Heart right ventricle (tissue), 16 donors: Measurements from ENCODE around the gene TSPAN5. TPM values are rescaled to one million over a fixed set of nuclear protein-coding genes. Genes with fewer than 3 reads are reported as not detected.
A peak's percentile ranks its signal among the peaks of the same experiment; 100 is the strongest.

Experiments used
- ATAC-seq, 8 donors: fragments of 200-7000 bp; cut with Tn5 transposase; one replicate each; pipeline ENCODE4 v1.9.1; 2020; ENCODE audit warnings: mild to moderate bottlenecking in 8 of 8, moderate library complexity in 8 of 8, moderate number of reproducible peaks in 1 of 8
- DNase-seq, 2 donors: peaks; one replicate each; pipeline ENCODE4 v3.0.0-alpha.2; 2020
- H3K27ac ChIP-seq, 10 donors: fragments of 200-600 bp; sonication (generic) in 2 of 10; one replicate each; pipeline versions ENCODE4 v1.5.0 to v1.8.0; 2020 to 2022; ENCODE audit warnings: mild to moderate bottlenecking in 3 of 10
- H3K27me3 ChIP-seq, 7 donors: fragments of 200-600 bp; one replicate each; pipeline ENCODE4 v1.8.0; 2021 to 2022; ENCODE audit warnings: mild to moderate bottlenecking in 2 of 7
- H3K36me3 ChIP-seq, 9 donors: fragments of 200-600 bp; sonication (generic) in 1 of 9; one replicate each; pipeline versions ENCODE4 v1.5.0 to v1.8.0; 2020 to 2022; ENCODE audit warnings: mild to moderate bottlenecking in 2 of 9
- H3K4me1 ChIP-seq, 9 donors: fragments of 200-600 bp; sonication (generic) in 1 of 9; one replicate each; pipeline versions ENCODE4 v1.5.0 to v1.8.0; 2020 to 2022; ENCODE audit warnings: mild to moderate bottlenecking in 4 of 9
- H3K4me3 ChIP-seq, 10 donors: fragments of 200-600 bp; sonication (generic) in 2 of 10; one replicate each; pipeline versions ENCODE4 v1.5.0 to v1.8.0; 2020 to 2022; ENCODE audit warnings: mild to moderate bottlenecking in 7 of 10, moderate library complexity in 2 of 10
- H3K9me3 ChIP-seq, 11 donors: fragments of 200-600 bp in 10 of 11; sonication (generic) in 2 of 11; one replicate each; pipeline versions ENCODE4 v1.5.0 to v1.8.0; 2013 to 2022; ENCODE audit warnings: mild to moderate bottlenecking in 2 of 11, control low read depth in 1 of 11, moderate library complexity in 1 of 11
- WGBS, 2 donors: extraction: QIAGEN DNeasy Blood & Tissue Kit; methylation state at CpG; one replicate each; pipeline ENCODE4 v1.1.7; 2013; ENCODE audit warnings: inconsistent platforms in 1 of 2; 5-methylcytosine and 5-hydroxymethylcytosine counted together
- intact Hi-C, 10 donors: fragments of 100-400 bp; cut with DNase I; formaldehyde crosslinking; loops; one replicate each; pipeline versions ENCODE4 v1.11.1 to v1.14.2; 2022
- polyA plus RNA-seq, 2 donors: library from polyadenylated mRNA; stranded (reverse); fragments of 200-250 nt; gene quantifications; one replicate each; pipeline ENCODE4 v1.2.3, GENCODE V29; 2013
- total RNA-seq, 10 donors: library from RNA; stranded (reverse); fragmentation: NEBNext Ultra II Directional in 3 of 10; extraction: Animal tissue kit (Norgen Biotek cat#: 25700) in 3 of 10; gene quantifications; one replicate each; pipeline versions ENCODE4 v1.2.1 to v1.2.4, GENCODE V29; 2021 to 2023
- TF ChIP-seq, protein P1 (sequence below), 9 donors: fragments of 200-600 bp; sonication (generic) in 2 of 9; IDR thresholded peaks; one replicate each; pipeline versions ENCODE4 v1.5.0 to v1.8.0; 2021 to 2022; ENCODE audit warnings: antibody characterized with exemption in 9 of 9, mild to moderate bottlenecking in 5 of 9, moderate library complexity in 1 of 9
- donor health status: Arrhythmogenic right ventricular cardiomyopathy.
- donor health status: ischemic (EF 13 %, LVEDD 7.1; RV severe dilation, severe dysfunction).
- donor health status: healthy with polysubstance abuse.
- donor health status: DM: no; HTN: yes; CAD: no.
- donor health status: DM: no; HTN: no; CAD: no.
- donor health status: ischemic (EF 25% LVEDD 6.9; RV normal size, moderate dysfunction).
- donor health status: ischemic (EF 25% LVEDD 5.7; RV mildly dilated, moderate dysfunction).
- donor health status: healthy.
- donor health status: DM: yes; HTN: yes; CAD: no.
- donor health status: Ischemic cardiomyopathy.
- donor health status: ischemic (EF 35%, LVEDD 5.7; RV mildly dilated, moderate dysfunction).
- donor health status: nonischemic (EF 11% LVEDD 7.7; RV severe dilation, severe dysfunction).
- donor health status: DM: yes; HTN: yes; CAD: no.
- donor health status: PGD.
- donor health status: ischemic (EF 29% LVEDD 5.4; RV normal size, mild dysfunction).
- donor health status: nonischemic (EF 23%, LVEDD 6.1; RV moderate dilation, normal function).

TSPAN5 gene
- total and polyA plus RNA-seq, 12 donors: 0.85 to 6.7 (median 3.8) TPM

DNA sequence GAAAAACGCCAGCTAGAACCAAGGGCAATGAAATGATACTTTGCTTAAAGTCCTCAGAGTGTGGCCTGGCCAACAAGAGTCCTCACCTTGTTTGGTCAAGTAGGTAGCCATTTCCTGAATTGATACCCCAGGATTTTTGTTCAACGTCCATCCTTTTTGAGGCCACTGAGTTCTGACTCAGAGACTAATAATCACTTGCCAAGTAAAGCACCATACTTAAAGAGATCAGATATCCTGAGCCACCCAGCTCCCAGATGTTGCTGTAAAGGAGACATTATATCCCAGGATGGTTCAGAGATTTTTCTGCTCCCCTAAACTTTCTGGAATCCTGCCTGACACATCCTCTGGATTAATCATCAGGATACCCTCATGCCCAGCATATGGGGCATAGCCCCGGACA lies 206.3 kb downstream of the TSPAN5 start:
- peaks cover 0 to 25% (median 0%) of the 10 kb centered on the region in 9 donors for H3K4me1 ChIP-seq
- no peak overlapping the region for H3K4me3 ChIP-seq
- no peak for ATAC-seq
- DNase-seq: no peak
- peaks cover 0 to 12% (median 0%) of the 10 kb centered on the region in 11 donors for H3K9me3 ChIP-seq
- no peak overlapping the region for H3K27ac ChIP-seq
- H3K27me3 ChIP-seq: no peaks in the 10 kb centered on the region
- intact Hi-C loops: no loop called here
- TF ChIP-seq, protein P1, sequence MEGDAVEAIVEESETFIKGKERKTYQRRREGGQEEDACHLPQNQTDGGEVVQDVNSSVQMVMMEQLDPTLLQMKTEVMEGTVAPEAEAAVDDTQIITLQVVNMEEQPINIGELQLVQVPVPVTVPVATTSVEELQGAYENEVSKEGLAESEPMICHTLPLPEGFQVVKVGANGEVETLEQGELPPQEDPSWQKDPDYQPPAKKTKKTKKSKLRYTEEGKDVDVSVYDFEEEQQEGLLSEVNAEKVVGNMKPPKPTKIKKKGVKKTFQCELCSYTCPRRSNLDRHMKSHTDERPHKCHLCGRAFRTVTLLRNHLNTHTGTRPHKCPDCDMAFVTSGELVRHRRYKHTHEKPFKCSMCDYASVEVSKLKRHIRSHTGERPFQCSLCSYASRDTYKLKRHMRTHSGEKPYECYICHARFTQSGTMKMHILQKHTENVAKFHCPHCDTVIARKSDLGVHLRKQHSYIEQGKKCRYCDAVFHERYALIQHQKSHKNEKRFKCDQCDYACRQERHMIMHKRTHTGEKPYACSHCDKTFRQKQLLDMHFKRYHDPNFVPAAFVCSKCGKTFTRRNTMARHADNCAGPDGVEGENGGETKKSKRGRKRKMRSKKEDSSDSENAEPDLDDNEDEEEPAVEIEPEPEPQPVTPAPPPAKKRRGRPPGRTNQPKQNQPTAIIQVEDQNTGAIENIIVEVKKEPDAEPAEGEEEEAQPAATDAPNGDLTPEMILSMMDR (IDR thresholded peaks at IDR 0.05): no peak
- 88 to 91% methylated on average over 3 of the region's 3 CpGs for WGBS, 2 donors
- no peaks in the 10 kb centered on the region for H3K36me3 ChIP-seq

DNA sequence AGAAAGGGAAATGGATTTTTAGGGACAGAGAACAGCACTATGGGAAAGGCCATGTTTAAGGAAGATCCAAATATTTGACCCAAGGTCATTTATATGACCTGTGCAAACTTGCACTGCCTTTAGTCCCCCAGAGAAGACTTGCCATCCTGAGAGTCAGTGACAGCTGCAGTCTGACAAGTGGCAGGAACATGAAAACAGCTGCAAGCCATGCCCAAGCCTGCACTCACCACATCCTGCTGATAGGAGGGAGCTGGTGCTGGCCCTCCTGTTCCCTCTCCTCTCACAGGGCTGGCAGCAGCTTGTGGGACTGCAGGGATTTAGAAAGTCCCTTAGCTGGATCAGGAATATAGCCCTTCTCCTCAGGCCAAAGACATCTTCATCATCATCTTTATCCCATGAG lies 209.5 kb downstream of the TSPAN5 start:
- intact Hi-C loops: no loop called here
- H3K4me1 ChIP-seq: peaks cover 0 to 40% (median 0%) of the 10 kb centered on the region in 9 donors
- ATAC-seq: peak in 4 of 8 donors; percentile 22 to 62 (median 58)
- peaks cover 0 to 12% (median 0%) of the 10 kb centered on the region in 11 donors for H3K9me3 ChIP-seq
- H3K36me3 ChIP-seq: peaks cover 0 to 5% (median 0%) of the 10 kb centered on the region in 9 donors
- no peak overlapping the region for H3K4me3 ChIP-seq
- no peaks in the 10 kb centered on the region for H3K27me3 ChIP-seq
- peak overlapping the region in 1 of 10 donors; percentile 26 for H3K27ac ChIP-seq
- peak in 1 of 2 donors; percentile 18 for DNase-seq
- TF ChIP-seq, protein P1 (IDR thresholded peaks at IDR 0.05): no peak

DNA sequence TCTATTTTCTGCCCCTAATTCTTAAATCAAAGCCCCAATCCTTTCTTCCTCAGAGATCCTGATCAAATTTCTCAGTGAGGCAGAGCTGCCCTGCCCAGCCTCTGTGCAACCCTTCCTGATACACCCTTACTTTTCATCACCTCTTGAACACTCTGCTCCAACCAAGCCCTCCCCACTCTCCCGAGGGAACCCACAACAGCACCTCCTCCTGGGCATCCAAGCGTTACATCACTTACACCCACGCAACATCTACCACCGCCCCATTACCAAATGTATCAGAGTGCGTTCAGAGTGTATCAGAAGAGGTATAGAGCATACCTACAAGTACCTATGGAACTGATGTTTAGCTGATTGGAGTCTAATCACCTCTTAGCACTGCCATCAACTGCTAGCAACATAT lies 210.8 kb downstream of the TSPAN5 start:
- 83 to 86% methylated on average over 5 of the region's 5 CpGs for WGBS, 2 donors
- no peak for ATAC-seq
- H3K27me3 ChIP-seq: no peaks in the 10 kb centered on the region
- TF ChIP-seq, protein P1 (IDR thresholded peaks at IDR 0.05): no peak
- intact Hi-C loops: no loop called here
- H3K9me3 ChIP-seq: peaks cover 0 to 7% (median 0%) of the 10 kb centered on the region in 11 donors
- DNase-seq: no peak
- peaks cover 0 to 40% (median 0%) of the 10 kb centered on the region in 9 donors for H3K4me1 ChIP-seq
- peak overlapping the region in 1 of 10 donors; percentile 79 for H3K27ac ChIP-seq
- peaks cover 0 to 18% (median 3%) of the 10 kb centered on the region in 9 donors for H3K36me3 ChIP-seq
- no peak overlapping the region for H3K4me3 ChIP-seq

DNA sequence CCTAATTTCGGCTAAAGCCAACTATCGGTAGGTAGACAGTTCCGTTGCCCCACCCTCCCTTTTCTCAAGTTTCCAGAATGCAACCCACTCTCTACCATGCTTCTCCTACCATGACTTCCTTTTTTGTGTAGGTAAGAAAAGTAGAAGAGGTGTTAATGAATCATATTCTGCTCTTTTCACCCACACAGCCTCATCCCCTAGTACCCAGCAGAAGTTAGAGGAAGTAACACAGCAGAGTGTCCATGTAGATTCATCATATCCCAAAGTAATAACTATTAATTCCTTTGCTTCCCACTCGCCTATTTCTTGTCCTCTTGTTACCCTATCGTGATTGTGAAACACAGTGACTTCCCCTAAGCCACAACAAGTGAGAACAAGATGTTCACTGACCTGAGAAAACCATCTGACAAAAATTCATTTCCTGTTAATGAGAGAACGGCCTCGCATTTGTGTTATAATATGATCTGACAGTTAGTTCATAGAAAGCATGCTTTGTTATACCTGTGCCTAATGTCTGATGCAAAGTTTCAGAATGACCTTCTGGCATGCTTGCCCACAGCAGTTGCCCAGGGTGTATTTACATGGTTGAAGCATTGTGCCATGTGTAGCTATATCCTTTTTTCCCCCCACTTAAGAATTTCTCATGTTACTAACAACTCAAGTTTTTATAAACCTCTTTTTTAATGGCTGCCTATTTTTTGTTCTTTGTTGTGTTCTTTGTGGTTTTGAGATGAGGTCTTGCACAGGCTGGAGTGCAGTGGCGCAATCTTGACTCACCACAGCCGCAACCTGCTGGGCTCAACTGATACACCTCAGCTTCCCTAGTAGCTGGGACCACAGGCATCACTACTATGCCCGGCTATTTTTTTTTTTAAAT lies 211.7 kb downstream of the TSPAN5 start:
- Histone ChIP-seq H3K9me3 (no peaks in the 10 kb centered on the region), H3K4me1 (peaks cover 0 to 40% (median 0%) of the 10 kb centered on the region in 9 donors), H3K4me3 (no peak overlapping the region), H3K27me3 (no peaks in the 10 kb centered on the region), H3K27ac (peak overlapping the region in 1 of 10 donors; percentile 79), H3K36me3 (peaks cover 0 to 27% (median 11%) of the 10 kb centered on the region in 9 donors)
- TF ChIP-seq, protein P1 (IDR thresholded peaks at IDR 0.05): no peak
- ATAC-seq (peak in 3 of 8 donors; percentile 37 to 69 (median 52)), DNase-seq (no peak)
- intact Hi-C loops: no loop called here
- WGBS, 2 donors: 84 to 86% methylated on average over 10 of the region's 10 CpGs
